Stromal cell of bone marrow (primary cell): Measurements from ENCODE around the gene USP46.
A peak's percentile ranks its signal among the peaks of the same experiment; 100 is the strongest.

Experiments used
- DNase-seq: peaks from one replicate; pipeline ENCODE4 v3.0.0-alpha.2; 2012; ENCODE audit warnings: low read depth

The USP46 gene

GRCh38 chr4:52659001-52659721 is at the start of gene USP46:
TSS of gene USP46 (minus strand) at chr4:52659301. CDS start at chr4:52659150, 151 bp downstream.
- DNase-seq = peak; percentile 71

GRCh38 chr4:52704661-52705060 is 45.6 kb upstream of the USP46 start:
- no peak for DNase-seq

GRCh38 chr4:52704133-52704532 is 45.0 kb upstream of the USP46 start:
- no peak for DNase-seq

GRCh38 chr4:52701207-52701606 is 42.1 kb upstream of the USP46 start:
- DNase-seq = no peak

- no peak for DNase-seq
Observed at GRCh38 chr4:52694936-52695335, 35.8 kb upstream of the USP46 start.

- no peak for DNase-seq
Observed at GRCh38 chr4:52693492-52693891, 34.4 kb upstream of the USP46 start.

- no peak for DNase-seq
Observed at GRCh38 chr4:52689096-52689495, 30.0 kb upstream of the USP46 start.

GRCh38 chr4:52687696-52688095 is 28.6 kb upstream of the USP46 start:
- no peak for DNase-seq

- DNase-seq = no peak
Observed at GRCh38 chr4:52685316-52685715, 26.2 kb upstream of the USP46 start.

GRCh38 chr4:52684896-52685295 is 25.8 kb upstream of the USP46 start:
- DNase-seq = no peak

GRCh38 chr4:52680381-52680780 is 21.3 kb upstream of the USP46 start:
- DNase-seq = no peak

- no peak for DNase-seq
Observed at GRCh38 chr4:52676536-52676935, 17.4 kb upstream of the USP46 start.

- DNase-seq = no peak
Observed at GRCh38 chr4:52675111-52675510, 16.0 kb upstream of the USP46 start.

- DNase-seq = no peak
Observed at GRCh38 chr4:52670739-52671138, 11.6 kb upstream of the USP46 start.

GRCh38 chr4:52670121-52670520 is 11.0 kb upstream of the USP46 start:
- no peak for DNase-seq

- no peak for DNase-seq
Observed at GRCh38 chr4:52665592-52665991, 6.5 kb upstream of the USP46 start.

GRCh38 chr4:52664479-52664878 is 5.4 kb upstream of the USP46 start:
- DNase-seq = no peak

- DNase-seq = no peak
Observed at GRCh38 chr4:52661966-52662690, 3.0 kb upstream of the USP46 start.

GRCh38 chr4:52660643-52661042 is 1.5 kb upstream of the USP46 start:
- no peak for DNase-seq

GRCh38 chr4:52659722-52660261 is 691 bp upstream of the USP46 start:
- DNase-seq = no peak

GRCh38 chr4:52658641-52659000 is 480 bp downstream of the USP46 start:
- no peak for DNase-seq

- no peak for DNase-seq
Observed at GRCh38 chr4:52657618-52658501, 1.2 kb downstream of the USP46 start.

- DNase-seq = no peak
Observed at GRCh38 chr4:52657292-52657617, 1.8 kb downstream of the USP46 start.
